SK-N-SH treated with all-trans-retinoic acid at 6 μM for 48 hours (cell line): Measurements from ENCODE around the gene MRPS5.

ENCODE experiments used
- ATAC-seq: fragments of 200-7000 bp; cut with Tn5 transposase; 3 replicates; pipeline ENCODE4 v1.9.1; 2020; ENCODE audit warnings: mild to moderate bottlenecking, moderate library complexity
- ARNTL ChIP-seq: fragments of 450-650 bp; formaldehyde crosslinking; IDR thresholded peaks from 2 replicates; pipeline ENCODE4 v1.5.0; 2020; ENCODE audit warnings: low read depth, mild to moderate bottlenecking, moderate library complexity, borderline replicate concordance
- CREB5 ChIP-seq: fragments of 250-450 bp; sonication (Bioruptor Pico); IDR thresholded peaks from 2 replicates; pipeline ENCODE4 v1.5.1; 2020; ENCODE audit warnings: low read depth, mild to moderate bottlenecking, moderate library complexity
- CSDC2 ChIP-seq: fragments of 250-450 bp; sonication (Bioruptor Pico); IDR thresholded peaks from 2 replicates; pipeline ENCODE4 v1.5.0; 2020; ENCODE audit warnings: mild to moderate bottlenecking, moderate library complexity
- CSRNP3 ChIP-seq: fragments of 250-450 bp; sonication (Bioruptor Pico); IDR thresholded peaks from 2 replicates; pipeline ENCODE4 v1.5.1; 2021; ENCODE audit warnings: mild to moderate bottlenecking, moderate library complexity
- ESRRG ChIP-seq: fragments of 250-450 bp; sonication (Bioruptor Pico); IDR thresholded peaks from 2 replicates; pipeline ENCODE4 v1.6.1; 2021; ENCODE audit warnings: mild to moderate bottlenecking
- GLIS3 ChIP-seq: fragments of 250-450 bp; sonication (Bioruptor Pico); IDR thresholded peaks from 2 replicates; pipeline ENCODE4 v1.5.0; 2020; ENCODE audit warnings: mild to moderate bottlenecking, moderate library complexity
- OSR1 ChIP-seq: fragments of 250-450 bp; sonication (Bioruptor Pico); IDR thresholded peaks from 2 replicates; pipeline ENCODE4 v1.8.0; 2022; ENCODE audit warnings: moderate library complexity, mild to moderate bottlenecking, inconsistent platforms
- PATZ1 ChIP-seq: fragments of 250-450 bp; sonication (Bioruptor Pico); IDR thresholded peaks from 2 replicates; pipeline ENCODE4 v1.8.0; 2020; ENCODE audit warnings: mild to moderate bottlenecking, moderate library complexity, borderline replicate concordance
- POU6F1 ChIP-seq: fragments of 250-450 bp; sonication (Bioruptor Pico); IDR thresholded peaks from 2 replicates; pipeline ENCODE4 v1.8.0; 2021; ENCODE audit warnings: low read depth, mild to moderate bottlenecking, moderate library complexity, borderline replicate concordance
- PPARA ChIP-seq: fragments of 250-450 bp; sonication (Bioruptor Pico); IDR thresholded peaks from 2 replicates; pipeline ENCODE4 v1.5.0; 2020; ENCODE audit warnings: mild to moderate bottlenecking, borderline replicate concordance
- RARB ChIP-seq: fragments of 250-450 bp; sonication (Bioruptor Pico); IDR thresholded peaks from 2 replicates; pipeline ENCODE4 v1.8.0; 2021; ENCODE audit warnings: mild to moderate bottlenecking, moderate library complexity
- SNAI2 ChIP-seq: fragments of 250-450 bp; sonication (Bioruptor Pico); IDR thresholded peaks from 2 replicates; pipeline ENCODE4 v1.5.0; 2020; ENCODE audit warnings: mild to moderate bottlenecking, moderate library complexity
- TCF4 ChIP-seq: fragments of 250-450 bp; sonication (Bioruptor Pico); IDR thresholded peaks from 2 replicates; pipeline ENCODE4 v1.8.0; 2021; ENCODE audit warnings: mild to moderate bottlenecking, moderate library complexity, borderline replicate concordance
- TOX ChIP-seq: fragments of 250-450 bp; sonication (Bioruptor Pico); IDR thresholded peaks from 2 replicates; pipeline ENCODE4 v1.8.0; 2021; ENCODE audit warnings: mild to moderate bottlenecking, moderate library complexity, borderline replicate concordance
- ZC3H10 ChIP-seq: fragments of 250-450 bp; sonication (Bioruptor Pico); IDR thresholded peaks from 2 replicates; pipeline ENCODE4 v1.5.1; 2021; ENCODE audit warnings: mild to moderate bottlenecking, moderate library complexity
- ZFP3 ChIP-seq: fragments of 250-450 bp; sonication (Bioruptor Pico); IDR thresholded peaks from 2 replicates; pipeline ENCODE4 v1.5.0; 2020; ENCODE audit warnings: mild to moderate bottlenecking, moderate library complexity
- ZFP30 ChIP-seq: fragments of 450-650 bp; formaldehyde crosslinking; IDR thresholded peaks from 2 replicates; pipeline ENCODE4 v1.5.0; 2022; ENCODE audit warnings: mild to moderate bottlenecking, moderate library complexity
- ZNF565 ChIP-seq: fragments of 450-650 bp; formaldehyde crosslinking; conservative IDR thresholded peaks from 2 replicates; pipeline ENCODE4 v1.5.0; 2020; ENCODE audit warnings: low read depth, mild to moderate bottlenecking, moderate library complexity
- ZNF70 ChIP-seq: fragments of 450-650 bp; formaldehyde crosslinking; IDR thresholded peaks from 2 replicates; pipeline ENCODE4 v1.5.0; 2020; ENCODE audit warnings: mild to moderate bottlenecking, moderate library complexity
- ZNF8 ChIP-seq: fragments of 450-650 bp; formaldehyde crosslinking; IDR thresholded peaks from 2 replicates; pipeline ENCODE4 v1.5.0; 2020; ENCODE audit warnings: mild to moderate bottlenecking, moderate library complexity

MRPS5 gene

GRCh38 chr2:95122197-95122551 is 566 bp upstream of the MRPS5 start:
- ATAC-seq, result peak; percentile 42

GRCh38 chr2:95121093-95121406 is 558 bp downstream of the MRPS5 start:
- peak; percentile 4; the same call in 2 of the 3 replicates for ATAC-seq
- no peak for TF ChIP-seq ZNF8 (CRISPR knock-in tag)
- no peak for TF ChIP-seq ZFP30 (CRISPR knock-in tag)
- no peak for TF ChIP-seq OSR1 (CRISPR knock-in tag)
- no peak for TF ChIP-seq ZFP3 (CRISPR knock-in tag)
- no peak for TF ChIP-seq TCF4 (CRISPR knock-in tag)
- no peak for TF ChIP-seq ARNTL (CRISPR knock-in tag)
- TF ChIP-seq ZC3H10 (CRISPR knock-in tag), result no peak
- no peak for TF ChIP-seq CSRNP3 (CRISPR knock-in tag)
- no peak for TF ChIP-seq POU6F1 (CRISPR knock-in tag)
- TF ChIP-seq ESRRG, result no peak
- TF ChIP-seq SNAI2 (CRISPR knock-in tag), result no peak
- TF ChIP-seq RARB, result no peak
- TF ChIP-seq ZNF70, result no peak
- no peak for TF ChIP-seq PATZ1 (CRISPR knock-in tag)
- TF ChIP-seq, all 23 proteins: peak for 0

More at GRCh38 chr2:95122197-95122551, 566 bp upstream of the MRPS5 start:
- TF ChIP-seq TCF4 (CRISPR knock-in tag) (no peak), OSR1 (CRISPR knock-in tag) (no peak), ZFP30 (CRISPR knock-in tag) (no peak), RARB (no peak), CSRNP3 (CRISPR knock-in tag) (no peak), ZNF8 (CRISPR knock-in tag) (no peak), ZC3H10 (CRISPR knock-in tag) (no peak), PATZ1 (CRISPR knock-in tag) (no peak), POU6F1 (CRISPR knock-in tag) (no peak), CREB5 (CRISPR knock-in tag) (no peak), GLIS3 (no peak), PPARA (CRISPR knock-in tag) (no peak), ARNTL (CRISPR knock-in tag) (no peak)

- TF ChIP-seq CSDC2 (CRISPR knock-in tag) (no peak), ZFP30 (CRISPR knock-in tag) (no peak), RARB (no peak), PPARA (CRISPR knock-in tag) (no peak), TCF4 (CRISPR knock-in tag) (no peak), CREB5 (CRISPR knock-in tag) (no peak), ZNF70 (no peak), GLIS3 (no peak), PATZ1 (CRISPR knock-in tag) (no peak), SNAI2 (CRISPR knock-in tag) (no peak), ARNTL (CRISPR knock-in tag) (no peak), ESRRG (no peak), ZNF565 (CRISPR knock-in tag) (no peak), ZC3H10 (CRISPR knock-in tag) (no peak), TOX (CRISPR knock-in tag) (no peak), ZFP3 (CRISPR knock-in tag) (no peak), OSR1 (CRISPR knock-in tag) (no peak)
Measured at GRCh38 chr2:95115418-95115817, 6.2 kb downstream of the MRPS5 start.

More at GRCh38 chr2:95115418-95115817, 6.2 kb downstream of the MRPS5 start:
- peak; percentile 100 for ATAC-seq
